Stimulated activated CD4-positive, alpha-beta T cell treated with anti-CD3 and anti-CD28 coated beads, Interleukin-1b, Interleukin-23, amount 100 ng/mL, for 4 hours (primary cell): Measurements from ENCODE around the gene DDX20.
"Not testable (repeated sequence)": the region's sequence is repeated elsewhere in the genome, so short reads cannot be mapped to it uniquely, and the experiment has no call there.

Source experiments
- DNase-seq, 2 donors: peaks; one replicate each; pipeline ENCODE4 v3.0.0-alpha.2; 2020; ENCODE audit warnings: low read depth in 2 of 2

The DDX20 gene

DNA sequence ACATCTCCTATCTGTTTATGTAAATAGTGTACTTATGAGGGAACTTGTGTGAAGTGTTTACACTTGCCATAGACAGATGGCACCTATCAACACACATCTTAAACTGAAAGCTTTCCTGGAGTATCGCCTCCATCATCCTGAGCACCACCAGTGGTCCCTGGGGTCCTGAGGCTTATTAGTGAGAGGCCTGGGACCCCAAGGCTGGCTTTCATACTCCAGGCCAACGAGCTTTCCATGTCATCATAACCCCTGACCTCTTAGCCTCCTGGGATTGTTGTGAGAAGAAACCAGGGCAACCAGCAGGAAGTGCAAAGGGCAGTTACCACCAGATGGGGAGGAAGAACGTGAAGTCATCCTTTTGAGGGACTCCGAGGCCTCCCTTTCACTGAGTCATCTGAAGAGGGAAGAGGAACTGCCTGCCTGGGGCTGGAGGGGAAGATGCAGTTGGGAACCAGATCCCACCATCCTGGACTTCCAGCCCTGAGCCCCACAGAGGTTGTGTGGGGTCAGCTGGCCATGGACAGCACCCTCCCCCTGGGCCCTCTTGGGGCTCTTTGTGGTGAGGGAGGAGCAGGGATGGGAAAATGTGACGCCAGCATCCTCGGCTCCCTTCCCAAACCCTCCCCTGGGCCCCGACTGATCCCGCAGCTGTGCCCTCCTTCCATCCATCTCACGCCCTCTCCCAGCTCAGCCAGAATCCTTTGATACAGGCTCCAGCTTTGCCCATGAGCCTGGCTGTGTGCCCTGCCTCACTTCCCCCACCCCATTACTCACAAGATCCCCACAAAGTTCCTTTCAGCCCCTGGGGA is 22.3 kb upstream of the DDX20 start:
- no peak for DNase-seq

DNA sequence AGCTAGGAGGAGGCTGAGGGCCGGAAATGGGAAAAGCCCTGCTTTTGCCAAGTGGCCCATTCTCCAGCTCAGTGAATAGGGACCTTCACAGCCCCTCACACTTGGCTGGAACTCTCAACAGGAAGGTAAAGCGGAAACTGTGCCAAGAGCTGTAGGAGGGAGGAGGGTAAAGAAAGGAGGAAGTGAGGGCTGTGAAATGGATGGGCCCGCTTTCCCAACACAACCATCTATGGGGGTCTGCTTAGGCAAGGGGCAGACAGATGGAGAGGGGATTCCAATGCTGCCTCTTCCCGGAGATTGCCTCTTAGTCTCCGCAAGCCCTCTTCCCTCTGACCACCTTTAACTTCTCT is 21.7 kb upstream of the DDX20 start:
- DNase-seq: no peak

DNA sequence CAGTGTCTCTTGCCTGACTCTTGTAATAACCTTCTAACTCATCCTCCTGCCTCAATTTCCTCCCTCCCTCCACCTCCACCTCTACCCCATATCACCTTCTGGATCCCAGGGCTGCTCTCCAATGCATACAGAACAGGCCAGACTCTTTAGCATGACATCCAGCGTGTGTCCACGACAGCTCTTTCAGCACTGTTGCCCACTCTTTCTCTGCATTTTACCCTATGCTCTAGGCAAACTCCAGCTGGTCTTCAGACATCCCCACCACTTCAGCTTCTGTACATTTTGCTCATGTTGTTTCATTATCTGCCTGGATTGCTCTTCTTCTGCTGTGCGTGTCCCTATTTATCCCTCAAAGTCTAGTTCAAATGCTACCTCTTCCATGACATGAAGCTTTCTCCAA is 21.3 kb upstream of the DDX20 start:
- no peak for DNase-seq

DNA sequence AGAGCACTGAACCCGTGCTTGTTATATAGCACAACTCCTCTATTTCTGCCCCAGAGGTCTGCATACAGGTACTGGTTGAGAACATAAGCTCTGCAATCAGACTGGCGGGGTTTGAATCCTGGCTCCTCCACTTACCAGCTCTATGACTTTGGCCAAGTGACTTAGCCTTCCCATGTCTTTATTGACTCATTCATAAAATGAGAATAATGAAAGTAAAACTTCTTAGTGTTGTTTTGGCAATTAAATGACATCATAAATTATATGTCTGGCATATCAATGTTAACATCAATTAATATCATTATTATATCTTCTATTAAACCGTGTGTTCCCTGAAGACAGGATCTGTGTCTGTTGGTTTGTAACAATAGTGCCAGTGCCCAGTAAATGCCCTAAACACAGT is 20.8 kb upstream of the DDX20 start:
- no peak for DNase-seq

DNA sequence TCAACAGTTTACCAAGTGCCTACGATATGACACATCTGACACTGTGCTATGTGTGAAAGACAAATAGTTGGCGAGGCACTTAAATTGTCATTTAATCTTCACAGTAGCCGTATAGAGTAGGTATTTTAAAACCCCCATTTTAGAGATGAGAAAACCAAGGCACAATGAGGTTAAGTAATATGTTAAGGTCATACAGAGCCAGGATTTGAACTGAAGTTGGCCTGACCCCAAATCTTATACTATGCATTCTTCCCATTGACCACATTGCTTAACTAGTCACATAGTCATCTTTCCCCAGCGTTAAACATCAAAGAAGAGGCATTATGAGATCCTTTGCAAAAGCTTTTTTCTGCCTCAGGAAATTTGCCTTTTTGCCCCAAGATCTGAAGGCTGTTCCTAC is 20.4 kb upstream of the DDX20 start:
- DNase-seq: no peak

DNA sequence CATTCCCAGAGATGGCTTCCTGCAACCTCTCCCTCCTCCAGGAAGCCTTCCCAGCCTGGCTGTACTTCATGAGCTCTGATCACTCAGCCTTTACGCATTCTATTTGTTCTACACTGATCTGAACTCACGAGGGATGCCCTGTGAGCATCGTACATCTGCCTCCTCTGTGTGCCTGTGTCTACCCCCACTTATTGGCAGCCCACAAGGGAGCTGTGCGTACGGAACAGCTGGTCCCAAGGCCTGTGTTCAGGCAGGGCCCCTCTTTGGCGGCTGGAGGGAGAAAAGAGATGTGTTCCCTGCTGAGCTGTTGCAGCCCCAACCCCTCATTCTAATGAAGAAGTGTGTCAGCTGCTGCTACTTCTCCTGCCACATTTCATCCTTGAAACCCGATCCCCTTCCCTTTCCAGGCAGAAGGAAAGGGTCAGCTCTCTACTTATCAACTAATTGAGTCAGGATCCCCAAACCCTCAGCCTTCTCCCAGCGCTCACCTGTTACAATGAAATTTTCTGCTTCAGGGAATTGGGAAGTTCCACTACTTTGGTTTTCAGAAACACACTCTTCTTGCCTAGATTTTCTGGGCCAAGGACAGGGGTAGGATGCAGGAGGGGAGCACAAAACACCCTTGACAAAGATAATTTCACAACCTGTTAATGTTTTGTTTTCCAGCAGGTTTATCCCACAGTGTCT is 19.7 kb upstream of the DDX20 start:
- no peak for DNase-seq

DNA sequence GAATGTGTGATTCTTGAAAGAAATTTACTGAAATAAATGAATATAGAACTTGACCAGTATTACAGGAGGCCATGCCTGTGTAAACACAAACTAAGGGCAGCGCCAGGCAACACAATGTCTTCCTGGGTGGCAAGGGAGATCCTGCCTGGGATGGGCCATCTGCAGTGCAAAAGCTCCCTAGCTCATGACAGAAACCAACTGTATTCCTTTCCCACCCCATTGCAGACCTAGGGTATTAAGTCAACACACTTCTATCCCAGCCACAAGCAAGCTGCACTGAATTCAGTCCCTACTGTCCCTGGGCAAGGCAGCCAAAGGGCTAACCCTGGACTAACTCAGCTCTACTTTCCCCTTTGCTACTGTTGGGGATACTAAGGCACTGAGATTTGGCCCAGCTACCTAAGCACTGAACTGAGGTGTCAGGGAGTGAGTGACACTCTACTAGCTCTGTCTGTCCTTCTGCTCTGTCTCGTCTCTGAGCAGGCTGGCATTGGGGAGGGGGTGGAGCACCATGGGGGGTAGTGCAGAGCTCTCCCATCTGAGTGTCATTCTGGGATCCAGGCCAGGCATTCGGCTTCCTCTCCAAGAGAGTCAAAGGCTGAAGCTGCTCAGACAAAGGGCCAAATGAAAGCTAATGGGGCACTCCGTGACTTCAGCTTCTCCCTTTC is 19.0 kb upstream of the DDX20 start:
- no peak for DNase-seq

DNA sequence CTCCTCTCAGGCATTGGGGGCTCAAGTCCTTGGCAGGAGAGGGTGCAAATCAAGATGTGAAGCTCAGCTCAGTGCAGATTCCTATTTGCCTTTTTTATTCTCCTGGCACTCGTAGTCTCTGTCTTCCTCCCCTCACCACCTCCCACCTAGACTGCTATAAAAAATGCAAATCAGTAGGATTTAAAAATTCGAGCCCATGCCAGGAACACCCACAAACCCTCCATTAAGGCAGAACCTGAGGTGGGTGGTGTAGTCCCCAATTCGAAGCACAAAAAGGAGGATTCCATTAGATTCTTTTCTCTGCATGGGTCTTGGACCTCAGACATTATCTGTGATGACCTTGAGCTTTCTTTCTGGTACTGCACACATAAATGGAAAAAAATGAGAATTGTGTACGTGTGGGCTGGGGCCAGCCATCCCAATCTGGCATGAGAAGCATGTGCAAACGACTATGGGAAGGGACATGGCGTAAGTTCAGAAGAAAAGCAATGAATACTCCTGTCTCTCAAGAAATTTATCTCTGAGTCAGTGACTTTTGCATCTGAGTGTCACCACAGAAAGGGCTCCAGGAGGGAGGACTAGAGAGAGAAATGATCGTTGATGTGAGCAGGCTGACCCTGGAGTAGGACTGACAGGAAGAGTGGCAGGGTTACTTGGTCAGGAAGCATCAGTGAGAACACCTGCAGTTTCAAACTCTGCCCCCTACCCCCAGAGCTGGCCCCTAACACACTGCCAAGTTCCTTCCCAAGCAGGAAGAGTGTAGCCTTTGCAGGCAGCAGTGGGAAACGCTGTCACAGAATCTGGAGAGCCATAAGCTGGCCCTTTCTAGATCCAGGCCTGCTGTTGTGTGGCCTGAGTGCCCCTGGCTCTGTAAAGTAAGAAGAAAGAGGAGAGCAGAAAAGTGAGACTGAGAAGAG is 18.2 kb upstream of the DDX20 start:
- DNase-seq: no peak

DNA sequence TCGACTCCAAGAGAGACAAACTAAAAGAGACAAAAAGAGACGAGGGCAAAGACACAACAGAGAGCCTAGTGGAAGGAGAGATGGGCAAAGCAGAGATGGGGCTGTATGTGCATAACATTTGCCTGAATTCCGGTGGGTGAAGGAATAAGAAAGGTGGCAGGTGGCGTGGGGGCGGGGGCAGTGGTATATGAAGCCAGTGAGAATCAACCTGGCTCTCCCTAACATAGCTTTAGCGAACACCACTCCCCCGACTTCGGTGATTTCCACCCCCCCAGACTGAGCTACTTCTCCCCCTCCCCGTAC is 17.6 kb upstream of the DDX20 start:
- no peak for DNase-seq

DNA sequence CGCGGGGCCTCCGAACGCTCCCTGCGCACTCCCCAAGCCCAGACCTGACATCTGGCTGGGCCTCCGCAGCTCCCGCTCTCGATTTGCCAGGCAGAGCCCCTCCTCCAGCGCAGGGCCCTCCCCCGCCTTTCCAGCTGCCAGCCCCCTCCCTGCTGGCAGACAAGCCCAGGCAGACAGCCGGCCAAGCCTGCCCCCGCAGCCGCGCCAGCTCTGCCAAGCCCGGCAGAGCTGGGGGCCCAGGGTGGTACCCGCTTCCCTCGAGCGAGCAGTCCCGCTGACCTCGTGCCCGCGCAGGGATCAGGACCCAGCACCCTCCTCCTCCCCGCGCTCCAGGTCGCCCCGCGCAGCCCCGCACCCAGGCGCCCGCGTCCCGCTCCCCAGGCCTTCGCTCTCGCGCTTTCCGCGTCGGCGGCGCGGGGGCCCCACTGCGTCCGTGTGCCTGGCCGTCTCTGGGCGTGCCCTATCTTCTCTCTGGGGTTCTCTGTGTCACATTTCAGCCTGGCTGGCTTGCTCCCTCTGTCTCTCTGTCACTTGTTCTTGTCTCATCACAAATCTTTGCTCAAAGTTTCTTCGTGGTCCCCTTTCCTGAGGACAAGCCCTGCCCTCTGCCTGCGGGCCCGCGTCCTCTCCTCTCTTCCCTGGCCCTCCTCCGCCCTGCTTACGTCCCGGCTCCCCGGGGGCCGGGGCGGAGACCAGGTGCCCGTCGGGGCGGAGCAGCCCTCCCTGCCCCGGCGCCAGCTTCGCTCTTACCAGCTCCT is 17.1 kb upstream of the DDX20 start:
- DNase-seq: peak in 1 of 2 donors; percentile 16

DNA sequence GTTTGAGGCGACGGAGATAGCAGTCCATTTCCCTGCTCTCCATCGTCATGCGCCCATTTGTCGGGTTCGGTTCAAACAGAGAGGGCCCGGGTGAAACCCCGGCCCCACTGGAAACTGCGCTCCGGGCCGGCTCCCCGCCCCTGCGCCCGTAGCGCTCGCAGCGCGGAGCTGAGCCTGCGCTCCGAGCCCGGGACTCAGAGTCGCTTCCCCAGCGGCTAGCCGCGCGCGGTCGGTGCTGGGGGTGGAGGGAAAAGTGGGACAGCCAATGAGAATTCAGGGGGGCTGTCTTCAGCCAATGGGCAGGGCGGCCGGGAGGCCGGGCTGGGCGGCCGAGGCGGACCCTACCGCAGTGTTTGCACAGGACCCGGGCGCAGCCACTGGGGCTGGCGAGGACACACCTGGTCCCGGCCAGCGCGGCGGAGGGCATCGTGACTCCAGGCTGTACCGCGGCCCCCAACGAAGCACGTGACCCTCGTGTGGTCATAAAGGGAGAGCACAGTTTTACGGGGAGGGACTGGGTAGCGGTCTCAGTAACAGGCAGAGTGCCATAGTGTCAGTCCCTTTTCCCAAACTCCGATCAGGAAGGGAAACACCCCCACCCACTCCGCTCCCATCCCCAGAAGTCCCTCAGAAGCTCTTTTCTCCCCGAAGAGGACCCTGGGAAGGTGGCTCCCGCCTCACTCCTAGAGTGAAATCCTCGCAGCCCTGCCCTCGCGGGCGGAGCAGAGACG is 16.3 kb upstream of the DDX20 start, which contains the start of gene INKA2:
TSS of gene INKA2 (minus strand) at position 202 of the 731 bp plus-strand sequence. CDS start at position 49, 153 bp downstream.
- peak; percentile 42 to 64 for DNase-seq

DNA sequence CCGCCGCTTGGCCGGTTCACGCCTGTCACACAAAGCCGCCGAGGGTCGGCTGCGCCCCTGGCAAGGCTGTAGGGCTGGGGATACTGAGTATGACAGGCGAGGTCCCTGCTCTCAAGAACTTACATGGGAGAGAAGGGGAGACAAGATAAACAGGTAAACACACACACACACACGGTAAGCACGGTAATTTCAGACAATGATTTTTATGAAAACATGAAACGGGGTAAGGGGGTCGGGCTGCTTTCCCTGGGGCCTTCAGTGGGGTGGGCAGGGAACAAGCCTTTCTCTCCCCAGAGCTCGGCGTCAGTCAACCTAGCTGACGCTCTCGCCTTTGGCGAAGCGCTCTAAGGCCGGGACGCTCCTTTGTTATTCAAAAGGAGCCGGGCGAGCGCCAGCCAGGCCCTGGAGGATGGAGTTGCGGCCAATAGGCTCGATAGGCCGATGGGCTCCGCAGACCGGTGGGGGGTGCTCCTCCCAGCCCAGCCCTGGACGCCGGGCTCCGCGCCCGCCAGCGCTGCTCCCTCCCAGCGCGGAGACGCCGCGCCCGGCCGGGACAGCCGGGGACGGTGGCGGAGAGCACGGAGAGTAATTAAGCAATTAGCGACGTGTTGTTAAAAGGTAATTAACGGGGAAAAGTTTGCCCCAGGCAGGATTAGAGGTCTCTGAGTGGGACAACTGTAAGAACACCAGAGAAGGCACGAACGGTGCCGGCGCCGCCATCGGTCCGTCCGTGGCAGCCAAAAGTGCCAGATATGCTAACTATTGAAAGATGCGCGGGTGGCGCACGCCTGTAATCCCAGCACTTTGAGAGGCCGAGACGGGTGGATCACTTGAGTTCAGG is 15.6 kb upstream of the DDX20 start:
- peak in 1 of 2 donors; percentile 8 for DNase-seq

DNA sequence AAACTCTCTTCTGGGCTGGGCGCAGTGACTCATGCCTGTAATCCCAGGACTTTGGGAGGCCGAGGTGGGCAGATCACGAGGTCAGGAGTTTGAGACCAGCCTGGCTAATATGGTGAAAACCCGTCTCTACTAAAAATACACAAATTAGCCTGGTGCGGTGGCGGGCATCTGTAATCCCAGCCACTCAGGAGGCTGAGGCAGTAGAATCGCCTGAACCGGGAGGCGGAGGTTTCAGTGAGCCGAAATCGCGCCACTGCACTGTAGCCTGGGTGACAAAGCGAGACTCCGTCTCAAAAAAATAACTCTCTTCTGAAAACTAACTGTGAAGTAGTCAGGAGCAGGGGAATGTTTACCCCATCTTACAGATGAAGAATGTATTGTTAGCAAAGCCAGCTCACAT is 13.4 kb upstream of the DDX20 start:
- DNase-seq: not testable (repeated sequence)

DNA sequence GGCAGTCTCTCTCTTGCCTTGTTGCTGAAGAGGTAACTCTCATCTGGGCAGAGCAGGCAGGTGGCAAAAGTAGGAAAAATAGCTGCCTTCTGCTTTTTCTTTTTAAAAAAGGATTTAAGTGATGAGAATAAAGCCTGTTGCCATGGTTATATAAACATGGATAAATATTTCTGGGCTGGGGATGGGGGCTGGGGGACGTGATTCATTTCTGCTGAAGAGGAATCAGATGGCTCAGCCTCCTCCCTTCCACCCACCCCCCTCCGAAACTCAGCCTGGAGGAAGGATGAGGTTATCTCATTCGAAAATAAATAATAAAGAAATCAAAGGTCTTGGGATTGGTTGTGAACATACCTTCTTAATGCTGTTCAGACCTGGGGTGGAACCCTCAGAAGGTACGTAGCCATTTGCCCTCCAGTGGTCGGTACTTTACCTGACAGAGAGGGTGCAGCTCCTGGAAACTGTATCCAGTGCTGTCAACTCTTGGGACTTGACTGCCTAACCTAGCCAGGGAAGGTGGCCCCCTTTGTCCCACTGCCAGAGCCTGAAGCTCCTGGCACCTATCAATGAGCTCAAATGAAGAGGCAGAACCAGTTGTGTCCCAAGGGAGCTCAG is 12.7 kb upstream of the DDX20 start:
- DNase-seq: no peak

DNA sequence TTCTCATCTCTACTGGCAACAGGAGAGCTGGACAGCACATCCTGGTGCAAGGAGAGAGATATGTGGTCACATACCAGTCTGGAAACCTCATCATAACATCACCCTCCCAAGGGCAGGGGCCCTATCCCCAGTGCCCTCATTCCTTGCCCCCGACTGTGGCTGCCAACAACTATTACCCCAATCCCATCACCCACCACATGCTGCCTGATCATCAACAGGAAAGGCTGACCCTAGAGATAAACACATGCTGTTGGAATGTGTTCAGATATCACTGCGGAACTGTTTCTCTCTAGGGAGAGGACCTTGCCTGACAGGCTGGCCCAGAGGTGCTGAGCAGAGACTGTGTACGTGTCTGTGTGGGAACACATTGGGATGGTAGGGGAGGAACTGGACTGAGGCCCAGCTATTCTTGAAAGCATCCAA is 12.0 kb upstream of the DDX20 start:
- no peak for DNase-seq

DNA sequence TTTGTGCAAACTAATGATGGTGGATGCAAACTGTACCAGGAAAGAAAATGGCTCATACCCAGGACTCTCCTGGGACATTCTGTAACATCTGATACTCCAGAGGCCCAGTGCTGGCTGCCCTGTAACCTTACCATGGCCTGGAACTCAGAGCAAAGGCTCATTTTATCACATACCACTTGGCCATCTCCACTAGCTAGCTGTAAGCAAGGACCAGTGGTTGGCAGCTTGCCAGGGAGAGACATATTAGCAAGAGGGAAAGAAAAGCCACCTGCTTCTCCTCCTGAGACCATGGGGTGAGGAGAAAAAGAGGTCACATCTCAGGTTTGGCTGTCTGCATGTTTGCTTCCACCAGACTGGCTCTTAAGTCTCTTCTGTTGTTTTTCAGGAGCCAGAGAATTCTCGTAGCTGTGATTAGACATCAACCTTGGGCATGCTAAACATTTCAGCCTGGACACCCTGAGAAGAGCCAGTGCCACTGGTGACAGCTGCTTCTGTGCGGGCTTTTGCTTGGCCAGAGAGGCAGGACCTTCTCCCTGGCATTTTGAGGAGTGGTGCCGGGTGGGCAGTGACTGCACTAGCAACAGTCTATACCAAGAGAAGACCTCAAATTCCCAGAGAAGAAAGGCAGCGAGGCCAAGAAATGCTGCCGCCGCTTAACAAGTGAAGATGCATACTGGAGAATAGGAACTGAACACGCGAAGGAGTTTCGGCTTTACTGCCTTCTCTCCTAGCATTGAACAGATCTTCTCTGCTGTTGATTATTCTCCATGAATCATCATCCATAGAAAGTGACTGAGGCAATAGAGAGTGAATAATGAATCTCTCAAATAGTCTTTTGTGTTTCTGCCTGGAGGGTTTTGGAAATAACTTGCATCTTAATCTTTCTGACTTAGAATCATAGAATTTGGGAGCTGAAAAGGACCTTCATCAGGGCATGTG is 9.8 kb upstream of the DDX20 start:
- no peak for DNase-seq

DNA sequence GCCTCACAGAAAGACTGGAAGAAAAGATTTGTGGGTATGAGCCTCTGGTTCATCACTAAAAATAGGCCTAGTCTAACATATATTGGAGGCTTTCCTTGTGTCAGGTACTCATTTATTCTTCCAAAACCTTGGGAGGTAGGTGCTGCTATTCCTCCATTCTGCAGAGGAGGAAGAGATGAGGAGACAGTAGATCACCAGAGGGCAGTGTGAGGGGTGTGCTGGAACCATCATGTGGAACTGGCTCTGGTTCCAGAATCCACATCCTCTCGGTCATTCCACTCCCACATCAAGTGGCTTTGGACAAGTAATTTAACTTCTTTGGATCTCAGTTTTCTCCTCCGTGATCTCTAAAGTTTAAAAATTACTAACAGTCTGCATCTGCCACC is 9.1 kb upstream of the DDX20 start:
- DNase-seq: no peak

DNA sequence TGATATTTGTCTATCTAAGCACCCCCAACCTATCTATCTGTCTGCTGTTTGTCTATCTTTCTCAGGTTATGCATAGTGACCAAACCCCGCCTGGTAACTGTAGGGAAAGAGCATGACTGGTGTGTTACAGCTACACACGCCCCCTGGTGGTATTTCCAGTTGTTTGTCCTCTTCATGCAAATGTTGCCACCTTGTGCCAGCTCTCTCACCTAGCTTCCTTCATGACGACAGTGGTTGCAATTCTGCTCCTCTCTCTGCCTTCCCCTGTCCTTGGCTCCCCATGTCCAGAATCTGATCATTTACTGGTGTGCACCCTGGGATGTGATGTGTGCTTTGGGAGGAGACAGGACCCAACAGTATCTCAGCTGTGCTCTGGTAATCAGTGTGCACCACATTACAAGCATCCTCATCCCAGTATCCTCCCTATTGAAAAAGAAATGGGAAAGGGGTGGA is 8.4 kb upstream of the DDX20 start:
- DNase-seq: peak; percentile 21 to 61
